Measurements from ENCODE around the gene PPFIBP1.

- TF ChIP-seq CTCF (IDR thresholded peaks at IDR 0.05) = no peak
- no peak for TF ChIP-seq TCF7L2 (IDR thresholded peaks at IDR 0.05; ENCODE audit: low read depth, low read length)
Observed at GRCh38 chr12:27644158-27644845, 120.3 kb downstream of the PPFIBP1 start.
